ENCODE measurements around the gene SULT4A1. TPM values are rescaled to one million over a fixed set of nuclear protein-coding genes. Genes with fewer than 3 reads are reported as not detected.

SULT4A1 gene, protein sequence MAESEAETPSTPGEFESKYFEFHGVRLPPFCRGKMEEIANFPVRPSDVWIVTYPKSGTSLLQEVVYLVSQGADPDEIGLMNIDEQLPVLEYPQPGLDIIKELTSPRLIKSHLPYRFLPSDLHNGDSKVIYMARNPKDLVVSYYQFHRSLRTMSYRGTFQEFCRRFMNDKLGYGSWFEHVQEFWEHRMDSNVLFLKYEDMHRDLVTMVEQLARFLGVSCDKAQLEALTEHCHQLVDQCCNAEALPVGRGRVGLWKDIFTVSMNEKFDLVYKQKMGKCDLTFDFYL
- polyA plus RNA-seq (2011; rRNA removed) = 0.07 and 0.14 TPM in 2 replicates
- not detected in 2 replicates for polyA minus RNA-seq (2011; rRNA and poly(A)+ RNA removed)

DNA sequence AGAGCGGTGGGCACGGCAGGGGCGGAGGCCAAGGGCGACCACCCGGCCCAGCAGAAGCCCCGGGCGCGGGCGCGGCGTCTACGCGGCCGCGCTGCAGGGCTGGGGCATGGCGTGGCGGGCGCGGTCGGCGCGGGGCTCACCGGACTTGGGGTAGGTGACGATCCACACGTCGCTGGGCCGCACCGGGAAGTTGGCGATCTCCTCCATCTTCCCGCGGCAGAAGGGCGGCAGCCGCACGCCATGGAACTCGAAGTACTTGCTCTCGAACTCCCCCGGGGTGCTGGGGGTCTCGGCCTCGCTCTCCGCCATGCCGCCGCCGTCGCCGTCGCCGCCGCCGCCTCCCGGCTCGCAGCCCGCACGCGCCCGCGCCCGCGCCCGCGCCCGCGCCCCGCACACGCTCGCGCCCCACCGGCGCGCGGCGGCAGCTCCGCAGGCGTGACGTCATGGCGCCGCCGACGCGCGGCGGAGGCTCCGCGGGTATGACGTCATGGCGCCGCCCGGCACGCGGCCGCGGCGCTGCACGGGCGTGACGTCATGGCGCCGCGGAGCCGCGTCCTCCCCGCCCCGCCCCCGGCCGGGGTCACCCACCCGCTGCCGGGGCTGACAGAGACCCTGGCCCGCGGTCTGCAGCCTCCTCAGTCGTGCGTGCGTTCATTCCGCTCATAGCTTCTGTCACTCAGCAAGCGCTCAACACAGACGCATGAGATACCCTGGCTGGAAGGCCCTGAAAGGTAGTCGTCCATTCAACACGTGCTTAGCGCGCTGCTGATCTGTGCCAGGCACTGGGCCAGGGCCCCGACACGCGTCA, at the start of gene SULT4A1:
TSS of gene SULT4A1 (minus strand) at position 440 of the 808 bp plus-strand sequence. CDS start at position 309, 131 bp downstream.
- DNase-seq (ENCODE audit: low read depth, low spot score) = no peak
- POLR2A ChIA-PET = no interaction called here
- Histone ChIP-seq H3K9me3 (ENCODE audit: control insufficient read depth, insufficient read depth, low read length) (no peaks in the 10 kb centered on the region; the same call in 1 of the 2 replicates), H3K27me3 (ENCODE audit: control insufficient read depth, insufficient read depth, low read length) (peaks cover 14% of the 10 kb centered on the region), H3K4me3 (ENCODE audit: low read depth, low read length) (peak within 1 kb of the TSS; percentile 43), H3K27ac (ENCODE audit: low read depth, low read length) (no peak within 1 kb of the TSS)
- CTCF ChIA-PET = no interaction called here
- TF ChIP-seq, protein P1, sequence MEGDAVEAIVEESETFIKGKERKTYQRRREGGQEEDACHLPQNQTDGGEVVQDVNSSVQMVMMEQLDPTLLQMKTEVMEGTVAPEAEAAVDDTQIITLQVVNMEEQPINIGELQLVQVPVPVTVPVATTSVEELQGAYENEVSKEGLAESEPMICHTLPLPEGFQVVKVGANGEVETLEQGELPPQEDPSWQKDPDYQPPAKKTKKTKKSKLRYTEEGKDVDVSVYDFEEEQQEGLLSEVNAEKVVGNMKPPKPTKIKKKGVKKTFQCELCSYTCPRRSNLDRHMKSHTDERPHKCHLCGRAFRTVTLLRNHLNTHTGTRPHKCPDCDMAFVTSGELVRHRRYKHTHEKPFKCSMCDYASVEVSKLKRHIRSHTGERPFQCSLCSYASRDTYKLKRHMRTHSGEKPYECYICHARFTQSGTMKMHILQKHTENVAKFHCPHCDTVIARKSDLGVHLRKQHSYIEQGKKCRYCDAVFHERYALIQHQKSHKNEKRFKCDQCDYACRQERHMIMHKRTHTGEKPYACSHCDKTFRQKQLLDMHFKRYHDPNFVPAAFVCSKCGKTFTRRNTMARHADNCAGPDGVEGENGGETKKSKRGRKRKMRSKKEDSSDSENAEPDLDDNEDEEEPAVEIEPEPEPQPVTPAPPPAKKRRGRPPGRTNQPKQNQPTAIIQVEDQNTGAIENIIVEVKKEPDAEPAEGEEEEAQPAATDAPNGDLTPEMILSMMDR (IDR thresholded peaks at IDR 0.05; ENCODE audit: low read depth, low read length) = no peak

DNA sequence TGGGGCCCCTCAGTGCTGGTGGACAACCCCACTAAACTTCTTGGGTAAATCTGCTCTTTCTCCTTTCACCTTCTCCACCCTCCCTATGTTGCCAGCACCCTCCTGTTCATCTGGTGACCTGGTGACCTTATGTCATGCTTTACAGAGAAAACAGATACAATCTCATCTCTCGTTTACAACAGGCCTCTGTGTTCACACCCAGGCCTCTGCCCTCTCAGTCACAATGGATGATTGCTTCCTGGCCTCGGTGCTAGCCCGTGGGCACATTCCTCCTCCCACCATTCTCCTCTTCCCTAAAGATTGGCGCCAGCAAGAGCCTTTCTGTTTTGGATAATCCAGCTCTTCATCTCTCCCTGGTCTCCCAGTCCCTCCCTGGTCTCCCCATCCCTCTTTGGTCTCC, 49.0 kb upstream of the SULT4A1 start:
- Histone ChIP-seq H3K27me3 (ENCODE audit: control insufficient read depth, insufficient read depth, low read length) (peaks cover 17% of the 10 kb centered on the region), H3K4me3 (ENCODE audit: low read depth, low read length) (no peak overlapping the region), H3K9me3 (ENCODE audit: control insufficient read depth, insufficient read depth, low read length) (peaks cover 4% of the 10 kb centered on the region), H3K27ac (ENCODE audit: low read depth, low read length) (no peak overlapping the region)
- TF ChIP-seq, protein P1 (IDR thresholded peaks at IDR 0.05; ENCODE audit: low read depth, low read length) = no peak
- POLR2A ChIA-PET = no interaction called here
- CTCF ChIA-PET = no interaction called here
- DNase-seq (ENCODE audit: low read depth, low spot score) = no peak

DNA sequence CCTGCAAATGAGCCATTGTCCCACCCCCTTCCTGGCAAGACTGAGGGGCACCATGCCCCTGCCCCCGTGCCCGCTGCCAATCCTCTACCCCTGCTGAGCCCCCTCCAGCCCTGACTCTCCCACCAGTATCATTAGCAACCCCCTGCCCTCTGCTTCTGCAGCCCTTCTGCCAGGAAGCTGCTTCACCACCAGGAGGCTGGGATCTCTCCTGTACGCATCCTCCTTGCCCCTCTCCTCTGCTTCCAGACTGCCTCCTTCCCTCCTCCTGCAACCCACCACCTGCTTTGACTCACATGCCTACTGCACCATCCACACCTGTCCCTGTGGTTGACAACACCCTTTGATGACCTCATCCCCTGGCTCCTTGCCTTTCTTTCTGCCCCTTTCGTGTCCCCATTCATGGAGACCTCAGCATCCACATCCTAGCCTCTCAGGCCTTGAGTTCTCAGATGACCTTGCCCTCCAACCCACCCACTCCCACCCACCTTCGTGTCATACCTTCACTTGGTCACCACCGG, 47.9 kb upstream of the SULT4A1 start:
- no peak overlapping the region for H3K27ac ChIP-seq (ENCODE audit: low read depth, low read length)
- no peak for DNase-seq (ENCODE audit: low read depth, low spot score)
- H3K4me3 ChIP-seq (ENCODE audit: low read depth, low read length) = no peak overlapping the region
- ChIA-PET CTCF (interaction anchor here (0.6 kb wide), 1 partner anchor 20 kb away, joined by 5 read pairs; no protein-coding TSS in a partner anchor), POLR2A (no interaction called here)
- H3K9me3 ChIP-seq (ENCODE audit: control insufficient read depth, insufficient read depth, low read length) = no peaks in the 10 kb centered on the region; the same call in 1 of the 2 replicates
- H3K27me3 ChIP-seq (ENCODE audit: control insufficient read depth, insufficient read depth, low read length) = peaks cover 17% of the 10 kb centered on the region
- TF ChIP-seq, protein P1 (IDR thresholded peaks at IDR 0.05; ENCODE audit: low read depth, low read length) = no peak

DNA sequence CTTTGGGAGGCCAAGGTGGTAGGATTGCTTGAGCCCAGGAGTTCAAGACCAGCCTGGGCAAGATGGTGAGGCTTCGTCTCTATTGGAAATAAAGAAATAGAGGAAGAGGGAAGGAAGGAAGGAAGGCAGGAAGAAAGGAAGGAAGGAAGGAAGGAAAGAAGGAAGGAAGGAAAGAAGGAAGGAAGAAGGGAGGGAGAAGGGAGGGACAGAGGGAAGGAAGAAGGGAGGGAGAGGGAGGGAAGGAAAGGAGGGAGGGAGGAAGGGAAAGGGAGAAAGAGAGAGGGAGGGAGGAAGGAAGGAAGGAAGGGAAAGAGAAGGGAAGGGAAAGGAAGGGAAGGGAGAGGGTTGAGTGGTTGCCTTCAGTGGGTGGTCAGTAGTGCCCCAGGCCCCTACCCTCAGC, 47.4 kb upstream of the SULT4A1 start:
- peaks cover 17% of the 10 kb centered on the region for H3K27me3 ChIP-seq (ENCODE audit: control insufficient read depth, insufficient read depth, low read length)
- H3K4me3 ChIP-seq (ENCODE audit: low read depth, low read length) = no peak overlapping the region
- TF ChIP-seq, protein P1 (IDR thresholded peaks at IDR 0.05; ENCODE audit: low read depth, low read length) = no peak
- H3K27ac ChIP-seq (ENCODE audit: low read depth, low read length) = no peak overlapping the region
- ChIA-PET POLR2A (no interaction called here), CTCF (no interaction called here)
- no peaks in the 10 kb centered on the region; the same call in 1 of the 2 replicates for H3K9me3 ChIP-seq (ENCODE audit: control insufficient read depth, insufficient read depth, low read length)
- DNase-seq (ENCODE audit: low read depth, low spot score) = no peak
